ENCODE results near the gene FBXW11.
A peak's percentile ranks its signal among the peaks of the same experiment; 100 is the strongest.

The FBXW11 gene

DNA sequence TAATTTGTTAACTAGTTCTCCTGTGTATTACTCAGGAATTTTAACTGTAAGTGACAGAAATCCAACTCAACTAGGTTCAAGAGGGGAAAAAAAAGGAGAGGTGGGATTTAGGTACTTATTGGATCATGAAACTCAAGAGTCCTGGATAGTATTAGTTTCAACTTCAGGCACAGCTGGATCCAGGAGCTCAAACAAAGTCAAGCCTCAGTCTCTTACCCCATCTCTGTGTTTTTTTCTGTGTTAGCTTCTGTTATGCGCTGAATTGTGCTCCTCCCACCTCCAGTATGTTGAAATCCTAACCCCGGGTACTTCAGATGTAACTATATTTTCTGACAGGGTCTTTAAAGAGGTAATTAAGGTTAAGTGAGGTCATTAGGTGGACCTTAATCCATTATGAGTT lies 167.3 kb downstream of the FBXW11 start:
- intact Hi-C loops (cut with DNase I), result no loop called here
- no peak for DNase-seq

DNA sequence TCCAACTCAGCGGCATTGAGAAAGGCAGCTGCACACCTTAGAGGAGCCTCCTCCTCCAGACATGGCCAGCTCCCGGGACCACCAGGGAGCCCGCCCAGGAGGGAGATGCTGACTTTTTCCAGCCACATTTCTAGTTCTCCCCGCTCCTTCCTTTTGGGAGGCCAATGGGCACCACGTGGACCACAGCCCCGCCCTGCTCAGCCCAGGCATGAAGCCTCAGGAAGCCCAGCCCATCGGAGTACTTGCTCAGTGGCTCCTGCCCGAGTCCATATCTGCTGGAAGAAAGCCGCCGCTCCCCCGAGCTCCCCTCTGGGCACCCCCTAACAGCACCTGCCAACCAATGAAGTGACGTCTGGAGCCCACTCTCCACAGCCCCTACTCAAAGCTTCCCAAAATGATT lies 168.4 kb downstream of the FBXW11 start:
- intact Hi-C loops (cut with DNase I), result no loop called here
- DNase-seq, result no peak

DNA sequence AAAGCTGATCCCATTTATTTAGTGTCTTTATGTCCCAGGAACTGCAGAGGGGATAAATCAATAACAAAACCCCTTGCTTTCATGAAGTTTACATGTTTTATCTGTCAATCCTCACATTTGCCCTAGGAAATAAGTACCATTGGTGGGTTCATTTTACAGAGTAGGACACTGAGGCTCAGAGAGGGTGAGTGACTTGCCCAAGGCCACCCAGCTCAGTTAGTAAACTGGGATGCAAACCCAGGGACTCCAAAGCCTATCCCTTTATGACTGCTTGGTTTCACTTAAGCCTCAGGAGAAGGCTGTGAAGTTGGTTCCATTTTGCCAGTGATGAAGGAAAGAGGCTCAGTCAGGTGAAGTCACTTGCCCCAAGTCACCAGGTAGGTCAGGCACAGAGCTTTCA lies 168.9 kb downstream of the FBXW11 start:
- intact Hi-C loops (cut with DNase I), result no loop called here
- no peak for DNase-seq

DNA sequence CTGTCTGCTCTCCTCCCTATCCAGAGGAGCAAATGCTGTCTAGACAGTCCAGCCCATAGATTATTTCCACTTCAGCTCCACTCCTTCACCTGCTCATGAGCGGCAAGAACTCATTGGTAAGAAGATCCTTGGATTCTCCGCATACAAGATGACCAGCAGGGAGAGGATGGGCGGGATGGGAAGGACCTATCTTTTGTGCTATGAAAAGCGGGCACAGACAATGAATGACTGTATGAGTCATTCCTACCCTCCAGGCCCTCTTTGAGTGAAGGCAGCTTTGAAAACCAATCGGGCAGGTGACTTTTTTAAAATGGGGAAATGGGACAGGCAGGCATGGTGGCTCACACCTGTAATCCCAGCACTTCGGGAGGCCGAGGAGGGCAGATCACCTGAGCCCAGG lies 171.4 kb downstream of the FBXW11 start:
- DNase-seq, result no peak
- intact Hi-C loops (cut with DNase I), result no loop called here

DNA sequence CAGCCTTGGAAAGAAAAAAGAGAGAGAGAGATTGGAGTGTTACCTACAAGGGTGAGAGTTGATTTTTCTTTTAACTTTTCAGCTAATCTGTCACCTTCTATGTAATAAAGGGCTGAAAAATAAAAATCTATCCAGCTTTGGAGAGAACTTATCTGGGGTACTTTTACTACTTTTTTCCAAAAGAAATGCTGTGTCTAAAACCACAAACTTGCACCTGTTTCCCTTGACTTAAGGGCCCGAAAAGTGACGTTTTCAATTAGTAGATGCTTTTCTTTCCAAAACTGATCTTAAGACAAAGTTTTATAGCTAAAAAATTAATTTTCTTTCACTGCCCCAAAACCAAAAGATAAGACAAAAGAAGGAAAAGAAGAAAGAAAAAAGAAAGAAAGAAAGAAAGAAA lies 172.0 kb downstream of the FBXW11 start:
- intact Hi-C loops (cut with DNase I), result no loop called here
- DNase-seq, result no peak

DNA sequence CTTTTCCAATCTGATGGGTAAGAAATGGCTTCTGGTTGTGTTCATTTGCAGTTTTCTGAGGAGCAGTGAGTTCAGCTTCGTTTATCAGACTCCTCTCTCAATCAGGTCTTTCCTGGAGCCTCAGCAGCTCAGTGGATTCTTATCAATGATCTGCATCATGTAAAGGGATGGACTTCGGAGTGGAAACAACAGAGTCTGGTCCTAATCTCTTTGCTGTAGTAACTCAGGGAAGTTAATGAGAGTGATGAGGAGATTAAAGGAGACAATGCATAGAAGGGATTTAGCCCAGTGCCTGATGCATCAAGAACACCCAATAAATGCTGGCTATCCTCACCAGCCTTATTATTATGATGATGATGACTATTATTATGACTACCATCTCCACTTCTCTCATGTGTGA lies 173.7 kb downstream of the FBXW11 start:
- intact Hi-C loops (cut with DNase I), result no loop called here
- DNase-seq, result no peak

DNA sequence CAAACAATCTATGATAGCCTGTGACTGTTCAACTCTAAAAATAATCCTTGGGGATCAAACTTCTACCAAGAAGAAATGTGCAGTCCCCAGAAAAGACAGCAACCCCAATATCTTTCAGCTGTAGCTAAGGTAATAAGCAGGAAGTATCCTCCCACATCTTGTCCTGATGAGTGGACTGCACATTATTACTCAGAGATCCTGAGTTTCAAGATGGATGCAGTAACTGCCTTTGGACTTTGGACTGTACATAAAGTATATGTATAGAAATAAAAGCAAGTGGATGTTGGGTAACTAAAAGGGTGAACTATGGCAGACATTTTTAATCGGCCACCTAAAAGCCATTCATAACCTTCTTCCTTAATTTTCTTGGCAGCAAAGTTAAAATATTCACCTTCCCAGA lies 175.8 kb downstream of the FBXW11 start:
- intact Hi-C loops (cut with DNase I), result no loop called here
- no peak for DNase-seq

DNA sequence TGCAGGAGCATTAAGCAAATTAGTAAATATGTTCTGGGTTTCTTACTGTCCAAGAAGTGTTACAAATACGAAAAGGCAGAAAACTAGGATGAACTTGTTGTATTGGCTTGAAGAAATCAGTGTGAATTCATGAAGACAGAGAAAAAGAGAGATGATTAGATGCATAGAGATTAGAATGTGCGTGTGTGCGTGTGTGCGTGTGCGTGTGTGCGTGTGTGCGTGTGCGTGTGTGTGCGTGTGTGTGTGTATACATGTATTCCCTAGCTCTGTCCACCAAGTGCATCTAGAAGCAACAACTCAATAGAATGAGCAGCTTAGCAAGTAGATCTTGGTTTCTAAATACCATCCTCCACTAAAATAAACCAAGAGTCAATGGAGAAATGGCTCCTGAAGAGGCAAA lies 179.3 kb downstream of the FBXW11 start:
- no peak for DNase-seq
- intact Hi-C loops (cut with DNase I), result no loop called here

DNA sequence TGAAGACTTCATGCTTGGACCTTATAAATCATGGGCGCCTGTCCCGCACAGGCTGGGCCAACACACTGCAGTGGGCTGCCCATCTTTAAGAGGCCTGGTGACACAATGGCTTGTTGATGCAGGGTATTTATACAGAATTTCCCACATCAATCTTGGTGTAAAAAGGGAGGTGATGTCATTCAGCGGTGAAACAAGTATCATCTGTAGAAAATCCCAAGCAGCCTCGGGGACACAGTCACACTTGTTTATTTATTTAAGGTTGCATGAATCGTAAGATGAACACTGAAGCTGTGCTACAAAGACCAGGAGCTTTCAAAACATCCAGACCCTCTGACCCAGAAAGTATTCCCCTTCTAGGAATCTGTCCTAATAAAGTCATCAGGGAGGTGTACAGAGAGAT lies 180.3 kb downstream of the FBXW11 start:
- intact Hi-C loops (cut with DNase I), result no loop called here
- DNase-seq, result no peak

DNA sequence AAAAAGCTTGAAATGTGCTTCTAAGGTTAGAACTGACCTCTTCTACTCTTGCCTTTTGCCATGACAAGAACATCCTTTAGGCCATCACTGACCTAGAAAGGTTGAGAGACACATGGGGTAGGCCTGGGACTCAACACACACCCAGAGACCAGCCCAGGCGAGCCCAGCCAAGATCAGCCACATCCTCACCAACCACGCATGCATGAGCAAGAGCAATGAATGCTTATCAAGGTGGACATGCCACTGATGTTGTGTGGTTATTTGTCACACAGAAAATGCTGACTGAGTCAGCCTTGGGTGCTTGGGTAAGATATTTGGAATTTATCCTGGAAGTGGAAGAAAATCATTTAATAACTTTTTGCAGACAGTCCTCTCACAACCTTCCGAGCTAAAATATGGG lies 181.4 kb downstream of the FBXW11 start:
- DNase-seq, result no peak
- intact Hi-C loops (cut with DNase I), result no loop called here

DNA sequence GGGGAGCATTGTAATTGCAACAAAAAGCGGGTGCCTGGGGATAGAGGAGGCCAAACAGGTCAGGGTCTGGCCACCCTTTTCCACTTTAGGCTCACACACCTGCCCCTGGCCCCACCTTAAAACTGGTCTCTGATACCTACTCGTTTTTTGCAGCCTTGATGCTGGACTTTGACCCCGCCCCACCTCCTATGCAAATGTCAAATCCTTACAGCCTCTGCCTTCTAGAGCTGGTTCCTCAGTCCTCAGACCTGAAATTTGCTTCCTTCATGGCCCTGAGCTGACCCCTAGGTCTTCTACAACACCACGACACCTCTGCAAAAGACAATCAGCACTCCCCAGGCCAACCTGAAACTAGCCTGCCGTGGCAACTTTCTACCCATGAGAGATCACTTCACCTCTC lies 183.2 kb downstream of the FBXW11 start:
- DNase-seq, result no peak
- intact Hi-C loops (cut with DNase I), result no loop called here

DNA sequence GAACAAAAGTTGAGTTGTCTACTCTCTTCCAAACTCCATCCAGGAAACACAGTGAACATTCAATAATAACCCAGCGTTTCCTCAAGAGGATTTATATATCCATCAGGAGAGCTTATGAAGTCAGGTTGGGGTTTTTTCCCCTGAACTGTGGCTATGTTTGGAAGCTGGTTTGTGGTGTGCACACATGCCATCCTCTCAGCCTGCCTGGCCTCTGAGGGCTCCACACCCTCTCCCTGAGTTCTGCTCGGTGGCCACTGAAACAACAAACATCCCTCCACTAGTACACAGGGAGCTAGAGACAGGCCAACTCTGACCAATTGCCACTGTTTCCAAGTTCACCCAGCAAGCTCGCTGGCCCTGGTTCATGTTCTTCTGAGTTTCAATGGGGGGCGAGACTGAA lies 185.2 kb downstream of the FBXW11 start:
- intact Hi-C loops (cut with DNase I), result no loop called here

DNA sequence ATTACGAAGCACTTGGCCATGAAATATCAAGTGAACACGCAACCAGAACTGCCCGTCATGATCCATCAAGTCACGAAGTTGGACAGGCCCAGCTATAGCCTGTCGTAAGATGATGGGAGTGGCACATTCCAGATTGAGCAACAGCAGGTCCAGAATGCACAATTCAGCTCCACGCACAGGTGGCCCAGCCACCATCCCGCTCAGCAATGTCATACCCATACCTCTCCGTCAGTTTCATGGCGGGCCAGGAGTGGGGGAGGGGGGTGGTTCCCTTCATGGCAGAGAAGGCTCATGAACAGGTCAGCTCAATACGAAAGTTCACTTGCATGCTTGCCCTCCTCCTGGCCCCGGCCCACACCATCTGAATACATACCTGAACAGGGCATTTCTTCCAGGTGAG lies 185.9 kb downstream of the FBXW11 start:
- no peak for DNase-seq
- intact Hi-C loops (cut with DNase I), result no loop called here

More for the DNA sequence above, 185.2 kb downstream of the FBXW11 start:
- DNase-seq, result peak in 1 of 42 donors; percentile 2

DNA sequence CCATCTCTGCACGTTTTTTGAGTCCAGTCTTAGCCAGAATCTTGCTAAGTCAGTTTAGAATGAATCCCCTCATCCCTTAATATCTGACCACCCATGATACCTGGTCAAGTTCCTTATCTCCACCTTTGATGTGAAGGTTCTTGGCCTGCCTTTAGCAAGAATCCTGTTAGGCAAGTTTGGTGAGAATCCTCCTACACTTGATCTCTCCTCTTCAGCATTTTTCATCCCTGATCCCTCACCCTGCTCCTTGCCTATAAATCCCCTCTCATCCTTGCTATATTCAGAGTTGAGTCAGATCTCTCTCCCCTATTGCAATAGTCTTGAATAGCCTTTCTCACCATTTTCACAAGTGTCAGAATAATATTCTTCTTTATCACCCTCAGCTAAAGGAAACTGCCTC lies 189.8 kb downstream of the FBXW11 start:
- DNase-seq, result no peak
- intact Hi-C loops (cut with DNase I), result no loop called here

DNA sequence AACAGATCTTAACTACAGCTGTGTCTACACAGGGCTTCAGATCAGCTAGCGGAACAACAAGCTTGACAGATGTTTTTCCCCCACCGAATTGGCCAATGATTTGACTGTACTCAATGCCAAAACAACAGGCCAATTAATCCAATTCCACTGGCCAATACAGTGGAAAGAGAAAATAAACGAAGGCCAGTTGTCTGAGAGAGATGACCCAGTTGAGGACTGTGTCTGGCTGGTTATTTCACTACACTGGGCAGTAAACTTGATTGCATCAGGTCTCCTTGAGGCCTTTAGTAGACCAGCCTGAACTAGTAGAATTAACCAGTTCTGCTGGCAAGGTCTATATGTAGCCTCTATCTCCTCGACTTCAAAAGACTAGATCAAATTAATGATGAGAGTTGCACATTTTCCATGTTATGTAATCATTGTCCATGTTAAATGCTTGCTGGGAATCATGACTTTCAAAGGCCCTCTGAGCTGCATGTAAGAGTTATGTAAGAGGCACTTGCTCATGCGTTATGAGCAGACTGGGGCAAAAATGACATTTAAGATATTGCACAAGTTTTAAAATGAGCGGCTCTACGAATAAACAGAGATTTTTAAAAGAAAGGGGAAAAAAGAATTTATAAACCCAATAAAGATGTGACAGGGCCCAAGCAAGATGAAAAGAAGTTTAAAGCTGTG lies 192.5 kb downstream of the FBXW11 start:
- intact Hi-C loops (cut with DNase I), result no loop called here

DNA sequence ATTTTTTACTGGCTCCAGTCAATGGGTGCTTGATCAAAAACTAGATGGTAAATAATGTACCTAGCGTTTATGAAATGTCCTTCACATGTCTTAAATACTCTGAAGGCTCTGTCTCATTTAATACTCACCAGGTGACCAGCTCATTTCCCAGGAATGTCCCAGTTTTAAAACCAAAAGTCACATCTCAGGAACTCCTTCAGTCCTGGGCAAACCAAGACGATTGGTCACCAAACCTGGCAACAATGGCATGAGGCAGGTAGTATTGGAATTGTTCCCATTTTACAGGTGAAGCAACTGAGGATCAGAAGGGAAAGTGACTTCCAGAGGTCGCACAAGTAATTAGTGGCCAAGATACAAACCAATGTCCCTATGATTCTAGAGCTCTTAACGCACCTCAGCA lies 193.2 kb downstream of the FBXW11 start:
- intact Hi-C loops (cut with DNase I), result no loop called here
- DNase-seq, result no peak

More for the DNA sequence above, 192.5 kb downstream of the FBXW11 start:
- DNase-seq, result no peak

Measured in head of caudate nucleus (tissue), 42 donors.